A673 (cell line): Measurements from ENCODE around the gene GPER1.

Source experiments
- CTCF ChIP-seq: fragments of 300-800, 200-600 bp; sonication (generic); conservative IDR thresholded peaks from 2 replicates; pipeline ENCODE4 v1.5.1; 2017; ENCODE audit warnings: low read depth, mild to moderate bottlenecking, antibody characterized with exemption, low read length, moderate library complexity, mixed read lengths
- EZH2 ChIP-seq: fragments of 200-600 bp; sonication (generic); IDR thresholded peaks from 2 replicates; pipeline ENCODE4 v1.6.1; 2017; ENCODE audit warnings: borderline replicate concordance, low read depth, mild to moderate bottlenecking, mixed read lengths, antibody characterized with exemption, low read length; ENCODE audit not compliant: poor library complexity, severe bottlenecking

- TF ChIP-seq EZH2 (no peak), CTCF (no peak)
Observed at GRCh38 chr7:1081931-1082401, 5.9 kb upstream of the GPER1 start.
